Body of pancreas (tissue), 4 donors: ENCODE results near the gene RPN2.

ENCODE experiments used
- POLR2A ChIP-seq, 3 donors: fragments of 450-650 bp; IDR thresholded peaks; one replicate each; pipeline ENCODE4 v1.6.1; 2016; ENCODE audit warnings: antibody characterized with exemption in 3 of 3, mild to moderate bottlenecking in 2 of 3
- TF ChIP-seq, protein P1 (sequence below), 7 experiments: fragments of 450-650 bp in 4 of 7; fragments of 200-600 bp in 3 of 7; sonication (generic) in 3 of 7; IDR thresholded peaks; one replicate each; pipeline ENCODE4 v1.5.1; 2016 to 2019; ENCODE audit warnings: antibody characterized with exemption in 7 of 7

DNA sequence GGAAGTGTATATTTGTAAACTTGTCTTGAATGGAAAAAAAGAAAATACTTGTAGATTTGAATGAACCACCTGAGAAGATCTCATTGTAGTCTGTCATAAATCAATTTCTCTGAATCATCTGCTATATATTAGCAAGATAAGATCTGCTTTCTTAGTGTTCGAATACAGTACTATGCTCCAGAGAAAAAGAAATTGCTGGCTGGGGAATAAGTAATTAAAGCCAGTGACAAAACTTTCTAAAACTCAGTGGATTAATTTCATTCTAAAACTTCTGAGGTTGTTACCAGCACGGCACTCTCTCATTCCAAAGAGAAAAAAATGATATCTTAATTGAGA, 22.7 kb downstream of the RPN2 start:
- no peak for TF ChIP-seq POLR2A (IDR thresholded peaks at IDR 0.05)
- TF ChIP-seq, protein P1, sequence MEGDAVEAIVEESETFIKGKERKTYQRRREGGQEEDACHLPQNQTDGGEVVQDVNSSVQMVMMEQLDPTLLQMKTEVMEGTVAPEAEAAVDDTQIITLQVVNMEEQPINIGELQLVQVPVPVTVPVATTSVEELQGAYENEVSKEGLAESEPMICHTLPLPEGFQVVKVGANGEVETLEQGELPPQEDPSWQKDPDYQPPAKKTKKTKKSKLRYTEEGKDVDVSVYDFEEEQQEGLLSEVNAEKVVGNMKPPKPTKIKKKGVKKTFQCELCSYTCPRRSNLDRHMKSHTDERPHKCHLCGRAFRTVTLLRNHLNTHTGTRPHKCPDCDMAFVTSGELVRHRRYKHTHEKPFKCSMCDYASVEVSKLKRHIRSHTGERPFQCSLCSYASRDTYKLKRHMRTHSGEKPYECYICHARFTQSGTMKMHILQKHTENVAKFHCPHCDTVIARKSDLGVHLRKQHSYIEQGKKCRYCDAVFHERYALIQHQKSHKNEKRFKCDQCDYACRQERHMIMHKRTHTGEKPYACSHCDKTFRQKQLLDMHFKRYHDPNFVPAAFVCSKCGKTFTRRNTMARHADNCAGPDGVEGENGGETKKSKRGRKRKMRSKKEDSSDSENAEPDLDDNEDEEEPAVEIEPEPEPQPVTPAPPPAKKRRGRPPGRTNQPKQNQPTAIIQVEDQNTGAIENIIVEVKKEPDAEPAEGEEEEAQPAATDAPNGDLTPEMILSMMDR (IDR thresholded peaks at IDR 0.05) = no peak
